ENCODE data around the gene VSIG8.

Gene VSIG8

GRCh38 chr1:159827549-159827948, 34.9 kb downstream of the VSIG8 start:
- DNase-seq = no peak

GRCh38 chr1:159827102-159827490, 35.4 kb downstream of the VSIG8 start:
- DNase-seq = no peak

GRCh38 chr1:159826441-159827101, 35.9 kb downstream of the VSIG8 start, which contains the start of gene SLAMF8:
Gene SLAMF8, plus strand, starts transcription at chr1:159826873. Its CDS starts 26 bp downstream, at chr1:159826899.
- no peak for DNase-seq

- DNase-seq = no peak
Measured at GRCh38 chr1:159825564-159825963, 36.9 kb downstream of the VSIG8 start.

- peak; percentile 16 for DNase-seq
Measured at GRCh38 chr1:159823406-159823805, 39.1 kb downstream of the VSIG8 start.

GRCh38 chr1:159821171-159821867, 41.1 kb downstream of the VSIG8 start:
- no peak for DNase-seq

GRCh38 chr1:159817276-159818041, 45.0 kb downstream of the VSIG8 start:
- peak; percentile 76 for DNase-seq

GRCh38 chr1:159815926-159816325, 46.5 kb downstream of the VSIG8 start:
- no peak for DNase-seq

GRCh38 chr1:159804924-159805323, 57.5 kb downstream of the VSIG8 start:
- DNase-seq = no peak

All from NCI-H526 treated with DMSO at 0.1 percent for 48 hours (cell line).